ENCODE data around the gene MBOAT7. TPM values are rescaled to one million over a fixed set of nuclear protein-coding genes. Genes with fewer than 3 reads are reported as not detected.

Gene MBOAT7
- total and polyA plus RNA-seq, 2 donors (not counting 3 experiments of a cell fraction or from before 2014, with no cell fraction given) = 204 to 218 TPM

DNA sequence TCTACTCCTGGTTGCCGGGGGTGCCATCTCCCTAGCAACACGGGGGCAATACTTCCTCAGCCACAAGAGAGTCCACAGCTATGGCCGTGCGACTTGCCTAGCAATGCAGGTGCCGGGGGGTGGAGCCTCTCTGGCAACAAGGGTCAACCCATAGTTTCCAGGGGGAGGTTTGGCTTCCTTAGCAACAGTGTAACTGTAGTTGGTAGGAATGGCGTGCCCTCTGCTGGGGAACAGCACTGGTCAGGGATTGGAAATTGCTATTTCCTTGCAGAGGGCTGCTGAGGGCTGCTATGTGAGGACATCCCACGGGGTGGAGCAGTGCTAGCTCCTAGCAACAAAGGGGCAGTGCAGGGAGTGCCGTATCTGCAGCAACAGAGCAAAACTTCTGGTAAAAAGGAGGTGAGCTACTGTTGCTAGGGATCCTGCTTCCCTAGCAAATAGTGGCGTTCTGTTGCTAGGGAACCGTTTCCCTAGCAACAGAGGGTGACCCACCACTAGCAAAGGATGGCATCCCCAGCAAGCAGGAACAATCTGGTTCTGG is 9.4 kb downstream of the MBOAT7 start:
- DNase-seq (ENCODE audit: low read depth, low spot score) (peak; percentile 54), FAIRE-seq (peak; percentile 59)
- H3K9me3 ChIP-seq (replicated peaks; ENCODE audit: control insufficient read depth, insufficient read depth, low read length) = no peaks in the 10 kb centered on the region
- no peaks in the 10 kb centered on the region for H3K9me1 ChIP-seq (replicated peaks; ENCODE audit: control insufficient read depth, extremely low read depth, insufficient read depth, low read length)
- dilution Hi-C loops (cut with MboI; ENCODE audit: extremely low pct_ligation_motif_present, low sequenced_read_pairs) (no loop called here), intact Hi-C loops (cut with micrococcal nuclease) (loop anchor here (1.0 kb wide), 1 partner anchor 9 kb away; the partner anchor contains the start of gene MBOAT7)
- H3K4me1 ChIP-seq (ENCODE audit: control insufficient read depth, extremely low read depth, insufficient read depth, low read length) = no peaks in the 10 kb centered on the region
- H3K27me3 ChIP-seq (ENCODE audit: control insufficient read depth in 2 of 2, insufficient read depth in 2 of 2, low read length in 2 of 2) = no peaks in the 10 kb centered on the region
- no peak overlapping the region for H3K27ac ChIP-seq (ENCODE audit: insufficient read depth, low read depth, low read length)
- H3K4me2 ChIP-seq (ENCODE audit: insufficient read depth, low read length) = no peak overlapping the region
- ChIA-PET POLR2A (no interaction called here), CTCF (interaction anchor here (1.0 to 1.8 kb wide), 5 partner anchors 9 to 86 kb away, joined by 3 to 6 read pairs (median 3); partner anchors contain the start of genes MBOAT7 and TSEN34)
- no peak overlapping the region for H2AFZ ChIP-seq (ENCODE audit: low read depth, low read length)
- H3K4me3 ChIP-seq (replicated peaks in 1 of 3; ENCODE audit: insufficient read depth in 1 of 3, low read depth in 1 of 3, low read length in 3 of 3) = no peak overlapping the region
- no peak for TF ChIP-seq EZH2 (IDR thresholded peaks at IDR 0.05; ENCODE audit: borderline replicate concordance, low read depth, low read length, severe bottlenecking)
- TF ChIP-seq, protein P1, sequence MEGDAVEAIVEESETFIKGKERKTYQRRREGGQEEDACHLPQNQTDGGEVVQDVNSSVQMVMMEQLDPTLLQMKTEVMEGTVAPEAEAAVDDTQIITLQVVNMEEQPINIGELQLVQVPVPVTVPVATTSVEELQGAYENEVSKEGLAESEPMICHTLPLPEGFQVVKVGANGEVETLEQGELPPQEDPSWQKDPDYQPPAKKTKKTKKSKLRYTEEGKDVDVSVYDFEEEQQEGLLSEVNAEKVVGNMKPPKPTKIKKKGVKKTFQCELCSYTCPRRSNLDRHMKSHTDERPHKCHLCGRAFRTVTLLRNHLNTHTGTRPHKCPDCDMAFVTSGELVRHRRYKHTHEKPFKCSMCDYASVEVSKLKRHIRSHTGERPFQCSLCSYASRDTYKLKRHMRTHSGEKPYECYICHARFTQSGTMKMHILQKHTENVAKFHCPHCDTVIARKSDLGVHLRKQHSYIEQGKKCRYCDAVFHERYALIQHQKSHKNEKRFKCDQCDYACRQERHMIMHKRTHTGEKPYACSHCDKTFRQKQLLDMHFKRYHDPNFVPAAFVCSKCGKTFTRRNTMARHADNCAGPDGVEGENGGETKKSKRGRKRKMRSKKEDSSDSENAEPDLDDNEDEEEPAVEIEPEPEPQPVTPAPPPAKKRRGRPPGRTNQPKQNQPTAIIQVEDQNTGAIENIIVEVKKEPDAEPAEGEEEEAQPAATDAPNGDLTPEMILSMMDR (IDR thresholded peaks at IDR 0.05; ENCODE audit: extremely low read depth in 1 of 2, insufficient read depth in 1 of 2, low read depth in 1 of 2, low read length in 2 of 2) = peak; percentile 43 to 46
- no peaks in the 10 kb centered on the region for H4K20me1 ChIP-seq (replicated peaks; ENCODE audit: control insufficient read depth, extremely low read depth, insufficient read depth, low read length)
- no peaks in the 10 kb centered on the region for H3K79me2 ChIP-seq (ENCODE audit: control insufficient read depth, insufficient read depth, low read length)
- H3K9ac ChIP-seq (replicated peaks; ENCODE audit: extremely low read depth, insufficient read depth, low read length) = no peak overlapping the region
- no TSS peak for BruUV-seq (replicated peaks)
- H3K36me3 ChIP-seq (ENCODE audit: control insufficient read depth in 2 of 2, extremely low read depth in 1 of 2, insufficient read depth in 2 of 2, low read length in 2 of 2) = peaks cover 7 to 38% of the 10 kb centered on the region in 2 experiments

DNA sequence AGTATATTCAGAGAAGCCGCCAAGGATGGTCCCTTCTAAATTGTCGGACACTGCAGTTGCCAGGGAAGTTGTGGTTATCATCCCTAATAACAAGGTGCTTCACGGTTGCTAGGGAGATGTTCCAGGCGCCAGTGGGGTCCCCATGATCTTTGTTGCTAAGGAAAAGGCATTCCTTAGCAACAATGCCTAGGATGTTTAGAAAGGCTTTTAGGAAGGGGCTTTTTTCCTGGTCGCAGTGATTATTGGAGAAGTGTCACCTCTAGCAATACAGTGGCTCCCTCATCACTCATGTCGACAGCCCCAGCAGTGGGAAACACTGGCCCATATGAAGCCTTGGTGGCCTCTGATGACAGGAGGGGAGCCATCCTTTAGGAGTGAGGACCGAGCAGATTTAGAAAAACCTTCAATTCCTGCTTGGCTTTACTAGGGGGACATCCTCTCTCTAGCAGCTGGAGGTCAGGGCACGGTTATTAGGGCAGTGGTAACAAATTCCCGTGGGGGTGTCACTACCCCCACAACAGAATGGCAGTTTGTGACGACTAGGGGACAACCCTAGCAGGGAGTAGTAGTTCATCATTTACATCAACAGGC is 10.0 kb downstream of the MBOAT7 start:
- no peak for FAIRE-seq

More for the DNA sequence above, 10.0 kb downstream of the MBOAT7 start:
- no peaks in the 10 kb centered on the region for H3K9me1 ChIP-seq (replicated peaks; ENCODE audit: control insufficient read depth, extremely low read depth, insufficient read depth, low read length)
- POLR2A ChIA-PET = no interaction called here
- no peaks in the 10 kb centered on the region for H4K20me1 ChIP-seq (replicated peaks; ENCODE audit: control insufficient read depth, extremely low read depth, insufficient read depth, low read length)
- H3K79me2 ChIP-seq (ENCODE audit: control insufficient read depth, insufficient read depth, low read length) = no peaks in the 10 kb centered on the region
- intact Hi-C loops (cut with micrococcal nuclease) (no loop called here), dilution Hi-C loops (cut with MboI; ENCODE audit: extremely low pct_ligation_motif_present, low sequenced_read_pairs) (no loop called here)
- no peaks in the 10 kb centered on the region for H3K27me3 ChIP-seq (ENCODE audit: control insufficient read depth in 2 of 2, insufficient read depth in 2 of 2, low read length in 2 of 2)
- no peak for DNase-seq (ENCODE audit: low read depth, low spot score)
- TF ChIP-seq, protein P2, sequence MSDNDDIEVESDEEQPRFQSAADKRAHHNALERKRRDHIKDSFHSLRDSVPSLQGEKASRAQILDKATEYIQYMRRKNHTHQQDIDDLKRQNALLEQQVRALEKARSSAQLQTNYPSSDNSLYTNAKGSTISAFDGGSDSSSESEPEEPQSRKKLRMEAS (IDR thresholded peaks at IDR 0.05; ENCODE audit: insufficient read depth, insufficient read length) = no peak
- no peak for TF ChIP-seq MYC (IDR thresholded peaks at IDR 0.05; ENCODE audit: low read depth, low read length)
- TF ChIP-seq EZH2 (IDR thresholded peaks at IDR 0.05; ENCODE audit: borderline replicate concordance, low read depth, low read length, severe bottlenecking) = no peak
- no peak for TF ChIP-seq JUN (IDR thresholded peaks at IDR 0.05; ENCODE audit: borderline replicate concordance, insufficient read depth, insufficient read length, low read depth)
- TF ChIP-seq POLR2A (IDR thresholded peaks at IDR 0.05; ENCODE audit: low read depth, low read length) = no peak
- no peak for TF ChIP-seq GATA2 (IDR thresholded peaks at IDR 0.05; ENCODE audit: insufficient read depth, insufficient read length, low read depth, low read length)
- no peak for TF ChIP-seq POLR2AphosphoS5 (IDR thresholded peaks at IDR 0.05; ENCODE audit: insufficient read depth, low read depth, low read length)
- TF ChIP-seq FOS (IDR thresholded peaks at IDR 0.05; ENCODE audit: borderline replicate concordance, insufficient read depth, low read length) = no peak
- TF ChIP-seq, protein P1 (IDR thresholded peaks at IDR 0.05; ENCODE audit: extremely low read depth in 1 of 2, insufficient read depth in 1 of 2, low read depth in 1 of 2, low read length in 2 of 2) = no peak
- no peak overlapping the region for H2AFZ ChIP-seq (ENCODE audit: low read depth, low read length)
- no peak overlapping the region for H3K9ac ChIP-seq (replicated peaks; ENCODE audit: extremely low read depth, insufficient read depth, low read length)
- BruUV-seq (replicated peaks) = TSS peak; percentile 26
- H3K4me1 ChIP-seq (ENCODE audit: control insufficient read depth, extremely low read depth, insufficient read depth, low read length) = no peaks in the 10 kb centered on the region
- CTCF ChIA-PET = interaction anchor here (1.0 to 1.8 kb wide), 5 partner anchors 9 to 87 kb away, joined by 3 to 6 read pairs (median 3); partner anchors contain the start of genes MBOAT7 and TSEN34
- H3K4me3 ChIP-seq (replicated peaks in 1 of 3; ENCODE audit: insufficient read depth in 1 of 3, low read depth in 1 of 3, low read length in 3 of 3) = no peak overlapping the region
- H3K9me3 ChIP-seq (replicated peaks; ENCODE audit: control insufficient read depth, insufficient read depth, low read length) = no peaks in the 10 kb centered on the region
- no peak overlapping the region for H3K4me2 ChIP-seq (ENCODE audit: insufficient read depth, low read length)
- H3K36me3 ChIP-seq (ENCODE audit: control insufficient read depth in 2 of 2, extremely low read depth in 1 of 2, insufficient read depth in 2 of 2, low read length in 2 of 2) = peaks cover 7 to 38% of the 10 kb centered on the region in 2 experiments
- H3K27ac ChIP-seq (ENCODE audit: insufficient read depth, low read depth, low read length) = no peak overlapping the region
